Stimulated activated CD4-positive, alpha-beta T cell treated with anti-CD3 and anti-CD28 coated beads, Interleukin-15, amount 100 ng/mL, for 24 hours (primary cell): Measurements from ENCODE around the gene ITPK1.

Experiments used
- DNase-seq: peaks from one replicate; pipeline ENCODE4 v3.0.0-alpha.2; 2020

The ITPK1 gene

GRCh38 chr14:92930737-92931602 is 184.8 kb downstream of the ITPK1 start:
- DNase-seq, result no peak

- DNase-seq, result no peak
Measured at GRCh38 chr14:92929689-92930608, 185.8 kb downstream of the ITPK1 start.

GRCh38 chr14:92928961-92929688 is 186.6 kb downstream of the ITPK1 start:
- DNase-seq, result no peak

- DNase-seq, result no peak
Measured at GRCh38 chr14:92928258-92928629, 187.5 kb downstream of the ITPK1 start.

- no peak for DNase-seq
Measured at GRCh38 chr14:92927349-92928257, 188.1 kb downstream of the ITPK1 start.

GRCh38 chr14:92926931-92927330 is 188.8 kb downstream of the ITPK1 start:
- no peak for DNase-seq

GRCh38 chr14:92926180-92926845 is 189.4 kb downstream of the ITPK1 start:
- DNase-seq, result no peak

- DNase-seq, result no peak
Measured at GRCh38 chr14:92925446-92925845, 190.3 kb downstream of the ITPK1 start.

- no peak for DNase-seq
Measured at GRCh38 chr14:92924247-92924646, 191.5 kb downstream of the ITPK1 start.

GRCh38 chr14:92923744-92924103 is 192.0 kb downstream of the ITPK1 start:
- DNase-seq, result no peak

GRCh38 chr14:92922883-92923743 is 192.6 kb downstream of the ITPK1 start, which contains the start of gene CHGA:
CHGA (plus strand) TSS chr14:92923150; CDS start chr14:92923360, 210 bp downstream.
- DNase-seq, result peak; percentile 52

GRCh38 chr14:92922155-92922735 is 193.5 kb downstream of the ITPK1 start:
- no peak for DNase-seq

- no peak for DNase-seq
Measured at GRCh38 chr14:92920001-92920400, 195.7 kb downstream of the ITPK1 start.

- no peak for DNase-seq
Measured at GRCh38 chr14:92917956-92918355, 197.8 kb downstream of the ITPK1 start.

GRCh38 chr14:92917041-92917940 is 198.4 kb downstream of the ITPK1 start:
- DNase-seq, result no peak

GRCh38 chr14:92916201-92916600 is 199.5 kb downstream of the ITPK1 start:
- DNase-seq, result no peak

GRCh38 chr14:92914087-92914656 is 201.6 kb downstream of the ITPK1 start:
- DNase-seq, result peak; percentile 53

- DNase-seq, result no peak
Measured at GRCh38 chr14:92907316-92907911, 208.3 kb downstream of the ITPK1 start.
